GM18526 (cell line): ENCODE measurements around the gene ASCL5.

Experiments
- POLR2A ChIP-seq: IDR thresholded peaks from 3 replicates; pipeline ENCODE4 v1.6.1; 2011; ENCODE audit not compliant: insufficient read length; ENCODE audit errors: extremely low read depth

The ASCL5 gene

DNA sequence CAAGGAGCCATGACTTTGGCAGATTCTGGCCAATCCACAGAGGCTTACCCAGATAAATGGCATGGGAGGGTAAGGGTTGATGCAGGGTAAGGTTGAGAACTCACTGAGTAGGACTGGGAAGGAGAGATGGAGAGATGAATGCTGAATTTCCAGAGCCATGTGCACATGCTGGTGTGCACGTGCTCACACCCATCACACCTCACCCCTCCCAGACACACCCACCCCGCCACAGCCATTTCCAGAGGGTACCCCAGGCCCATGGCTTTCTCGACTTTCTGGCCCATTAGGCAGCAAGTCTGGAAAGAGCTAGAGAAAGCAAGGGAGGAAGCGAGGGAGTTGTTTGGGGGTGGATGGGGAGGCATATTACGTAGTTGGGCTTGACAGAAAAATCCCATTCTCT lies 16.4 kb downstream of the ASCL5 start:
- no peak for TF ChIP-seq POLR2A

DNA sequence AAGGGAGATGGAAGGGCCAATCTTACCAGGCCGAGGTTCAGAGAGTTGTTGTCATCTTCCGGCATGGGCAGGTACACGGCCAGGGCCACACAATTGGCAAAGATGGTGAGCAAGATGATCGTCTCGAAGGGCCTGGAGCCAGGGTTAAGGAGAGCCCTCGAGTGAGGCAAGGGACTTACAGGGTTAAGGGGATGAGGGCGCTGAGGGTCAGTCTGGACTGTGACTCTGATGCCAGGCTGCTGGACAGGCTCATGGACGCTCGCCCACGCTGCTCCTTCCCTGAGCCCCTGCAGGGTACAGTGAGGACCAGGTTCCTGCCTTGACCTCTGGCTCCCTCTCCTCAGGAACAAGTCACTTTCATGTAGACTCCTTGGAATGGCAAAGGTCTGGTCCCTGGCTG lies 16.8 kb downstream of the ASCL5 start:
- TF ChIP-seq POLR2A: no peak

DNA sequence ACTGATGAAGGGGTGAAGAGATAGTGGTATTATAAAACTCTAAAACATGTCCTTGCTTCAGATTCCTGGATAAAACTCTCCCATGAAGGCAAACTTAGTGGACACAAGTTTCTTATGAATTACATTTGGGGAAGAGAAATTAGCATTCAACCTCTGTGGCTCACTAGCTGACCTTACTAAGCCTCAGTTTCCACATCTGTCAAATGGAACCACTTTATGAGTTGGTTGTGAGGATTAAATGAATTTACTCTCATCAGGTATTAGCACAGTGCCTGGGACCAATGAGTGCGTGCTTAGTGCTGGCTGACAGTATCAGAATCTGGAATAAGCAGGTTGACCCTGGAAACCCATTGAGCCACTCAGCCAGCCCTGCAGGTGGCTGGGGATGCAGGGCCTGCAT lies 17.3 kb downstream of the ASCL5 start:
- TF ChIP-seq POLR2A: no peak

GRCh38 chr1:201108614-201109013 lies 18.4 kb downstream of the ASCL5 start:
- no peak for TF ChIP-seq POLR2A

DNA sequence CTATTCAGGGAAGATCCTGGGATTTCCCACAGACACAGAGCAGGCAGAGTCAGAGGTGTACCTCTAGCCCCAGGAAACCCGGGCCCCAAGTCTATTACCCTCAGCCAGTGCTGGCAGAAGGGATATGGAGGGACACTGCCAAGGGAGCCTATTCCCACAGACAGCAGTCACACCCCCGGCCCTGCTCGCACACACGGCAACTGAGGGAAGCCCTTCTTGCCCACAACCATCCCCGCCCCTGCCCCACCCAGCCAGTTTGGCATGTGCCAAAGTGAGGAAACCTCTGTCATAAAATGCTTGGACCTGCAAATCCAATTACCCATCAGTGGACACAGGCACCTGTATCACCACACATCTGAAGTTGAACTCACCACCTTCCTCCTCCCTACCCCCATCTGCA lies 21.3 kb downstream of the ASCL5 start:
- TF ChIP-seq POLR2A: no peak

GRCh38 chr1:201104141-201104540 lies 22.8 kb downstream of the ASCL5 start:
- TF ChIP-seq POLR2A: no peak

GRCh38 chr1:201103666-201104065 lies 23.3 kb downstream of the ASCL5 start:
- TF ChIP-seq POLR2A: no peak

- TF ChIP-seq POLR2A: no peak
Observed at GRCh38 chr1:201100169-201100930, 26.6 kb downstream of the ASCL5 start.

DNA sequence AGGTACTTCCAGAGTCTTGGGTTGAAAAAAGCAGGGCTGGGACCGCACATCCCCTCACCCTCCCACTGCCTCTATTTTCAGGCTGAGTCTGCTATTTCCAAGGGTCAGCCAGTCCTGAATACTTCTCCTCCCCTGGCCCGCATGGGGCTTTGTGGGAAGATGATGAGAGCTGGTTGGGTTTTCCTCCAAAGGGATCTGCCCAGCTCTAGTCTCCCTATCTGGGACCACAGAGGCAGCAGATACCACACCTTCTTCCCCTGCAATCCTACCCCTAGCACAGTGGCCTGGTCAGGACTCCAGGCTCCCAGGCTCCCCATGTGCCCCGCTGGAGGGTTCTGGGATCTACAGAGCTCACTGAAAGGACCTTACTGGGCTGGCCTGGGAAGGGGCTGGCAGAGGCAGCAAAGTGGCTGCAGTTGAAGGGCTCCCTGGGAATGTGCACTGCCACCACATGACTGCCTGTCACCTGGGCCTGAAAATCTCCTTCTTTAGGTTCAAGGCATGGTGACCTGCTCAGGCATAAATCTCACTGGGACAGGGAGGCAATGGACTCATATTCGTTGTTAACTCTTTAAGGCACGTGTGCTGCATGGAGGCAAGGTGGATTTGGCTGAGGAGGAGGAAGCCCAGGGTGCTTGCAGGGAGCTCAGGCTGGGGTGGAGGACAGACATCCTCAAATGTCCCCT lies 27.8 kb downstream of the ASCL5 start:
- no peak for TF ChIP-seq POLR2A

GRCh38 chr1:201096977-201097856 lies 29.8 kb downstream of the ASCL5 start:
- TF ChIP-seq POLR2A: no peak

GRCh38 chr1:201096041-201096461 lies 30.9 kb downstream of the ASCL5 start:
- TF ChIP-seq POLR2A: no peak

GRCh38 chr1:201095581-201095980 lies 31.4 kb downstream of the ASCL5 start:
- no peak for TF ChIP-seq POLR2A

GRCh38 chr1:201094832-201095231 lies 32.2 kb downstream of the ASCL5 start:
- no peak for TF ChIP-seq POLR2A

GRCh38 chr1:201093962-201094361 lies 33.0 kb downstream of the ASCL5 start:
- TF ChIP-seq POLR2A: no peak

GRCh38 chr1:201093561-201093960 lies 33.4 kb downstream of the ASCL5 start:
- no peak for TF ChIP-seq POLR2A

DNA sequence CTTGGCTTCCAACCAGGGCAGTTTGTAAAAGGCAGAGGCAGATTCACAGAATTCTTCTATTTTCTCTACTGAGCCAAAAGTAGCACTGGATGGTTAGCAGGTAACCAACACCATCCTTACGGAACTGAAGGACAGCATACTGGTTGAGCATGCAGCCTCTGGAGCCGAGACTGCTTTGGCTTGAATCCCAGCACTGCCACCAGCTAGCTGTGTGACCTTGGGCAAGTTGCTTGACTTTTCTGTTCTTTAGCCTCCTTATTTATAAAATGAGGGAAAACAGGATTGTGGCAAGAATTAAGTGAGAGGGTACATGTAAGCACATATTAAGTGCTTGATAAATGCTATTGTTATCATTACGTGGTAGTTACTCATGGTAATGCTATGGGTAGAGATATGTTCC lies 34.2 kb downstream of the ASCL5 start:
- no peak for TF ChIP-seq POLR2A
